H1 (cell line): ENCODE data around the gene HERC3. TPM values are rescaled to one million over a fixed set of nuclear protein-coding genes. Genes with fewer than 3 reads are reported as not detected.

ENCODE experiments used
- BACH1 ChIP-seq: IDR thresholded peaks from 2 replicates; pipeline ENCODE4 v1.6.1; 2012; ENCODE audit warnings: low read length, improper control_type of control experiment
- BRCA1 ChIP-seq: IDR thresholded peaks from 2 replicates; pipeline ENCODE4 v1.6.1; 2012; ENCODE audit warnings: low read depth, low read length, improper control_type of control experiment
- CHD1 ChIP-seq: IDR thresholded peaks from 2 replicates; pipeline ENCODE4 v1.6.1; 2012; ENCODE audit warnings: low read depth, low read length, improper control_type of control experiment
- CHD7 ChIP-seq: fragments of 300-600 bp; sonication (generic); IDR thresholded peaks from 2 replicates; pipeline ENCODE4 v1.7.1; 2012; ENCODE audit warnings: low read length, moderate library complexity, mild to moderate bottlenecking, inconsistent platforms; ENCODE audit not compliant: insufficient replicate concordance
- TAF7 ChIP-seq: optimal IDR thresholded peaks from 2 replicates; pipeline ENCODE3; 2011; ENCODE audit warnings: low read depth, mild to moderate bottlenecking, inconsistent platforms, low read length, moderate library complexity, borderline replicate concordance
- TCF12 ChIP-seq: IDR thresholded peaks from 2 replicates; pipeline ENCODE4 v1.6.1; 2011; ENCODE audit warnings: low read depth, mild to moderate bottlenecking, low read length
- TEAD4 ChIP-seq: IDR thresholded peaks from 2 replicates; pipeline ENCODE4 v1.6.1; 2012; ENCODE audit warnings: low read depth, low read length, inconsistent platforms, mixed read lengths
- polyA plus RNA-seq, 7 experiments: library from polyadenylated mRNA; depleted of rRNA in 3 of 7; stranded (reverse) in 5 of 7; unstranded in 2 of 7; fragments of >200 nt in 5 of 7; fragments of 200-250 nt in 2 of 7; gene quantifications; 1 replicate in 5 of 7; 2 replicates in 1 of 7; 4 replicates in 1 of 7; pipeline versions ENCODE4 v1.2.1 to v1.2.3, GENCODE V29; 2011 to 2013; ENCODE audit warnings: missing spikeins in 2 of 7, mixed read lengths in 2 of 7
- total RNA-seq: library from RNA; stranded (reverse); fragmentation: NEBNext Ultra II Directional; extraction: Animal tissue kit (Norgen Biotek cat#: 25700); gene quantifications from 2 replicates; pipeline ENCODE4 v1.2.1, GENCODE V29; 2021

HERC3 gene
- total and polyA plus RNA-seq, 2 of the 8 experiments (the other 6 are each of a cell fraction or from before 2014, with no cell fraction given): 1.4 to 5.7 TPM

- no peak for TF ChIP-seq CHD7
- TF ChIP-seq TCF12: no peak
- TF ChIP-seq BACH1: 0 out of 2 replicates have a peak, but pooled peaks have one; percentile 18
- no peak for TF ChIP-seq CHD1
- TF ChIP-seq TAF7: no peak
- TF ChIP-seq TEAD4: no peak
- TF ChIP-seq BRCA1: no peak
- TF ChIP-seq, all 59 proteins: peak for 2
These were observed 98.1 kb downstream of the HERC3 start (continued) for GRCh38 chr4:88690355-88690754.
